Keratinocyte (primary cell): ENCODE data around the gene RAB9A. TPM values are rescaled to one million over a fixed set of nuclear protein-coding genes. Genes with fewer than 3 reads are reported as not detected.

Experiments
- DNase-seq: peaks from one replicate; pipeline ENCODE4 v3.0.0-alpha.2; 2011; ENCODE audit warnings: low read depth, missing footprints, low spot score
- FAIRE-seq: peaks from 2 replicates; lab custom pipeline; 2011; peaks lifted over from hg19 to GRCh38; lab: Jason Lieb, UNC
- H2AFZ ChIP-seq: 2 replicates; pipeline ENCODE4 v1.6.0; 2012; ENCODE audit warnings: low read length, control low read depth, inconsistent platforms; ENCODE audit not compliant: control insufficient read depth
- H3K27ac ChIP-seq: 2 replicates; pipeline ENCODE4 v1.5.1; 2011; ENCODE audit warnings: low read length; ENCODE audit not compliant: control insufficient read depth, insufficient read depth
- H3K27me3 ChIP-seq: 3 replicates; pipeline ENCODE4 v1.6.0; 2011; ENCODE audit warnings: low read length; ENCODE audit not compliant: control insufficient read depth, insufficient read depth; ENCODE audit errors: extremely low read depth
- H3K36me3 ChIP-seq, 2 experiments: 2 replicates in 1 of 2; 3 replicates in 1 of 2; pipeline ENCODE4 v1.5.1; 2011; ENCODE audit warnings: low read length in 2 of 2, mild to moderate bottlenecking in 1 of 2; ENCODE audit not compliant: control insufficient read depth in 2 of 2, insufficient read depth in 2 of 2; ENCODE audit errors: extremely low read depth in 1 of 2
- H3K4me1 ChIP-seq: 3 replicates; pipeline ENCODE4 v1.5.1; 2011; ENCODE audit warnings: low read length; ENCODE audit not compliant: control insufficient read depth, insufficient read depth; ENCODE audit errors: extremely low read depth
- H3K4me2 ChIP-seq: 3 replicates; pipeline ENCODE4 v1.6.0; 2011; ENCODE audit warnings: low read depth, low read length; ENCODE audit not compliant: control insufficient read depth, insufficient read depth; ENCODE audit errors: extremely low read depth
- H3K4me3 ChIP-seq, 3 experiments: fragments of 200-600 bp in 1 of 3; sonication (generic) in 1 of 3; 2 replicates in 2 of 3; 3 replicates in 1 of 3; pipeline ENCODE4 v1.5.1; 2011 to 2016; ENCODE audit warnings: low read length in 3 of 3, mild to moderate bottlenecking in 3 of 3, control low read depth in 2 of 3, inconsistent platforms in 1 of 3, low read depth in 1 of 3, mixed read lengths in 1 of 3, mixed run types in 1 of 3, moderate library complexity in 1 of 3; ENCODE audit not compliant: control insufficient read depth in 2 of 3, insufficient read depth in 2 of 3; ENCODE audit errors: extremely low read depth in 1 of 3
- H3K79me2 ChIP-seq: 2 replicates; pipeline ENCODE4 v1.6.0; 2012; ENCODE audit warnings: low read length; ENCODE audit not compliant: control insufficient read depth, insufficient read depth
- H3K9ac ChIP-seq: 3 replicates; pipeline ENCODE4 v1.6.0; 2011; ENCODE audit warnings: low read length; ENCODE audit not compliant: control insufficient read depth, insufficient read depth; ENCODE audit errors: extremely low read depth
- H3K9me1 ChIP-seq: 3 replicates; pipeline ENCODE4 v1.6.0; 2011; ENCODE audit warnings: low read length; ENCODE audit not compliant: control insufficient read depth, insufficient read depth; ENCODE audit errors: extremely low read depth
- H3K9me3 ChIP-seq: 2 replicates; pipeline ENCODE4 v1.5.1; 2012; ENCODE audit warnings: low read depth, low read length; ENCODE audit not compliant: control insufficient read depth
- H4K20me1 ChIP-seq: 3 replicates; pipeline ENCODE4 v1.6.0; 2011; ENCODE audit warnings: low read length; ENCODE audit not compliant: control insufficient read depth, insufficient read depth; ENCODE audit errors: extremely low read depth
- EZH2 ChIP-seq: IDR thresholded peaks from one replicate; pipeline ENCODE4 v1.6.1; 2012; ENCODE audit warnings: inconsistent platforms, mild to moderate bottlenecking, low read length, moderate library complexity
- dilution Hi-C: fragments of 300-500 bp; cut with MboI; formaldehyde crosslinking; loops from one replicate; pipeline ENCODE4 v1.7.0; 2020; ENCODE audit warnings: low sequenced_read_pairs; ENCODE audit not compliant: extremely low pct_ligation_motif_present
- polyA plus RNA-seq, 5 experiments: library from polyadenylated mRNA; depleted of rRNA in 3 of 5; stranded (reverse) in 3 of 5; stranded (forward) in 1 of 5; unstranded in 1 of 5; fragments of >200 nt; gene quantifications; 1 replicate in 1 of 5; 2 replicates in 3 of 5; 3 replicates in 1 of 5; pipeline versions ENCODE4 v1.2.1 to v1.2.3, GENCODE V29; 2011 to 2012; ENCODE audit warnings: missing spikeins in 2 of 5, low read depth in 1 of 5, low replicate concordance in 1 of 5
- TF ChIP-seq, protein P1 (sequence below), 3 experiments: IDR thresholded peaks in 1 of 3; conservative IDR thresholded peaks in 1 of 3; optimal IDR thresholded peaks in 1 of 3; 2 replicates in 2 of 3; 3 replicates in 1 of 3; pipeline versions ENCODE3 to v1.5.1; 2011; ENCODE audit warnings: low read length in 3 of 3, mild to moderate bottlenecking in 3 of 3, moderate library complexity in 2 of 3, control low read depth in 1 of 3, inconsistent platforms in 1 of 3; ENCODE audit not compliant: insufficient read depth in 2 of 3; ENCODE audit errors: extremely low read depth in 1 of 3

The RAB9A gene
- polyA plus RNA-seq, 1 donor (not counting 4 experiments of a cell fraction or from before 2014, with no cell fraction given) = 46.0 TPM

- peaks cover 52% of the 10 kb centered on the region for H3K79me2 ChIP-seq
- H3K4me3 ChIP-seq = no peak overlapping the region
- peaks cover 22% of the 10 kb centered on the region for H3K4me1 ChIP-seq
- H3K27ac ChIP-seq = no peak overlapping the region
- H2AFZ ChIP-seq = no peak overlapping the region
- H3K9me3 ChIP-seq = no peaks in the 10 kb centered on the region
- peaks cover 2% of the 10 kb centered on the region for H3K9me1 ChIP-seq
- no peaks in the 10 kb centered on the region for H3K27me3 ChIP-seq
- no peak for DNase-seq
- TF ChIP-seq, protein P1, sequence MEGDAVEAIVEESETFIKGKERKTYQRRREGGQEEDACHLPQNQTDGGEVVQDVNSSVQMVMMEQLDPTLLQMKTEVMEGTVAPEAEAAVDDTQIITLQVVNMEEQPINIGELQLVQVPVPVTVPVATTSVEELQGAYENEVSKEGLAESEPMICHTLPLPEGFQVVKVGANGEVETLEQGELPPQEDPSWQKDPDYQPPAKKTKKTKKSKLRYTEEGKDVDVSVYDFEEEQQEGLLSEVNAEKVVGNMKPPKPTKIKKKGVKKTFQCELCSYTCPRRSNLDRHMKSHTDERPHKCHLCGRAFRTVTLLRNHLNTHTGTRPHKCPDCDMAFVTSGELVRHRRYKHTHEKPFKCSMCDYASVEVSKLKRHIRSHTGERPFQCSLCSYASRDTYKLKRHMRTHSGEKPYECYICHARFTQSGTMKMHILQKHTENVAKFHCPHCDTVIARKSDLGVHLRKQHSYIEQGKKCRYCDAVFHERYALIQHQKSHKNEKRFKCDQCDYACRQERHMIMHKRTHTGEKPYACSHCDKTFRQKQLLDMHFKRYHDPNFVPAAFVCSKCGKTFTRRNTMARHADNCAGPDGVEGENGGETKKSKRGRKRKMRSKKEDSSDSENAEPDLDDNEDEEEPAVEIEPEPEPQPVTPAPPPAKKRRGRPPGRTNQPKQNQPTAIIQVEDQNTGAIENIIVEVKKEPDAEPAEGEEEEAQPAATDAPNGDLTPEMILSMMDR (optimal IDR thresholded peaks at IDR 0.05 in 1 of 3, IDR thresholded peaks at IDR 0.05 in 1 of 3, conservative IDR thresholded peaks at IDR 0.05 in 1 of 3; ENCODE audit: extremely low read depth in 1 of 3, insufficient read depth in 2 of 3, low read length in 3 of 3) = no peak
- TF ChIP-seq EZH2 = no peak
- no peaks in the 10 kb centered on the region for H3K36me3 ChIP-seq
- H3K9ac ChIP-seq = no peak overlapping the region
- H4K20me1 ChIP-seq = no peaks in the 10 kb centered on the region
- H3K4me2 ChIP-seq = no peak overlapping the region
- FAIRE-seq = no peak
- dilution Hi-C loops = no loop called here
These were observed 11.5 kb downstream of the RAB9A start for GRCh38 chrX:13700380-13700779.

DNA sequence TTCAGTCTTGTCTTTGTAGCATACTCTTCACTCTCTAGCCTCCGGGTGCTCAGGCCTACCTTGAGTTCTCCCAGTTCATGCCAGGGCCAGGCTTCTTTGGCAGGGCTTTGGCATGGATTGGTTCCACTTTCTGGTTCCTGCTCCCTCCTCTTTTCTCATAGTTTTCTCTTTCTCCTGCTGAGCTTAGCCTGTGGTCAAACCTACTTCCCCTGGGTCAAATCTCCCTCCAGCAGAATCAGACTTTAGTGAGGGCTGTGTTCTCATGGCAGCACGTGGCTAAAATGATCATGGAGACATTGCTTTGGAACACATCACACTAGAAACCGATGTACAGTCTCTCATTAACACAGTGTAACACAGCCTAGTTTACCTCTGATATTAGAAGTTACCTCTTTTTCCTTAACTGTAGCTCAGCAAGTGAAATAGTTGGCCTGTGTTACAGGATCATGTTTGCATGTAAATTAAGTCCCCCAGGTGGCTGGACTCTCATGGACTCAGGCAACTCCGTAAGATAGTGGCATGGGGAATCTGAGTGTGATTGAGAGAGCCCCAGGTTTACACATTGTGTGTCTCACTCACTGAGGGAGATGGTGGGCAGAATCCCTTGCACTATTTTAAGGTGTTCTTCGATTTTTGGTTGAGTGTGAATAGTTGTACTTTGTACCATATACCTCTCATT is 13.3 kb downstream of the RAB9A start:
- Histone ChIP-seq H3K9ac (no peak overlapping the region), H3K4me1 (peaks cover 22% of the 10 kb centered on the region), H3K79me2 (peaks cover 45% of the 10 kb centered on the region), H3K27ac (no peak overlapping the region), H3K27me3 (no peaks in the 10 kb centered on the region), H3K9me1 (peaks cover 2% of the 10 kb centered on the region), H3K9me3 (no peaks in the 10 kb centered on the region), H3K36me3 (peaks cover 0 to 3% of the 10 kb centered on the region in 2 experiments), H2AFZ (no peak overlapping the region), H3K4me3 (no peak overlapping the region), H3K4me2 (no peak overlapping the region), H4K20me1 (no peaks in the 10 kb centered on the region)
- TF ChIP-seq, protein P1 (optimal IDR thresholded peaks at IDR 0.05 in 1 of 3, IDR thresholded peaks at IDR 0.05 in 1 of 3, conservative IDR thresholded peaks at IDR 0.05 in 1 of 3; ENCODE audit: extremely low read depth in 1 of 3, insufficient read depth in 2 of 3, low read length in 3 of 3) = no peak
- TF ChIP-seq EZH2 = no peak
- no peak for DNase-seq
- dilution Hi-C loops = no loop called here
- FAIRE-seq = no peak
